HG03064 (cell line): ENCODE data around the gene METTL9.
"Not testable (repeated sequence)": the region's sequence is repeated elsewhere in the genome, so short reads cannot be mapped to it uniquely, and the experiment has no call there.

Experiments
- ATAC-seq: cut with Tn5 transposase; IDR thresholded peaks from one replicate; pipeline ENCODE4 v1.9.1; 2021; ENCODE audit warnings: low read depth; ENCODE audit not compliant: unreplicated experiment

METTL9 gene

DNA sequence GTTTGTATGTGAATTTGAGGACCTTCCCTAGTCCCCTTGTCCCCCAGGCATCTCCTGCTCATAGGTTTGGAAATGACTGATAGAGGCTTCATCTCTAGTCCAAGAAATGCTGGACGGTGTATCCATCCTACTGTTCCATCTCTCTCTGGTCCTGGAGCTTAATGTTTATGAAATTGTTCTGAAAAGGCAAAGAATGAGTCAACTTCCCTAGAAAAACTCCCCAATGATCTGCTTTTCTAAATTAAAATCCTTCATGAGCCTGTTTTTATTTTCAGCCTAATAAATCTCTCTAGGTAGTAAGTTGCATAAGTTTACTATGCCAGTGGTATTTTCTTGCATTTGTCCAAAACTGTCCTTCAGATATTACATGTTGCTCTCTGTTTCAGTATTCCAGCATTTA is 55.1 kb downstream of the METTL9 start:
- no peak for ATAC-seq

DNA sequence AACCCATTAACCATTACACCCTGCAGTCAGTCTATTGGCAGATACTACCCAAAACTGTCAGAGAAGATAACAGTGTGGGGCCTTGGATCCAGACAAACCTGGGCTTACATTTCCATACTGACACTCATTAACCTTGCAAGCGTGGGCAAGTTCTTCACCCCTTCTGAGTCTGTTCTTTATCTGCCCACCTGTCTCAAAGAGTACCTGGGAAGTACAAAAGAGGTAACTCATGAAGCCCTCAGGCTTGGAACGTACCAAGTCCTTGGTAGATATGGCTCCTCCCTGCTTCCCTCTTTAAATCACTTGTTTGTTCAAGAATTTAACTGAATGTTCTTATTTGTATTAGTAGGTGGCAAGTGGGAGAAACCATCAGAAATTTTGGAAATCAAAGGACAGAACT is 55.5 kb downstream of the METTL9 start:
- ATAC-seq: no peak

DNA sequence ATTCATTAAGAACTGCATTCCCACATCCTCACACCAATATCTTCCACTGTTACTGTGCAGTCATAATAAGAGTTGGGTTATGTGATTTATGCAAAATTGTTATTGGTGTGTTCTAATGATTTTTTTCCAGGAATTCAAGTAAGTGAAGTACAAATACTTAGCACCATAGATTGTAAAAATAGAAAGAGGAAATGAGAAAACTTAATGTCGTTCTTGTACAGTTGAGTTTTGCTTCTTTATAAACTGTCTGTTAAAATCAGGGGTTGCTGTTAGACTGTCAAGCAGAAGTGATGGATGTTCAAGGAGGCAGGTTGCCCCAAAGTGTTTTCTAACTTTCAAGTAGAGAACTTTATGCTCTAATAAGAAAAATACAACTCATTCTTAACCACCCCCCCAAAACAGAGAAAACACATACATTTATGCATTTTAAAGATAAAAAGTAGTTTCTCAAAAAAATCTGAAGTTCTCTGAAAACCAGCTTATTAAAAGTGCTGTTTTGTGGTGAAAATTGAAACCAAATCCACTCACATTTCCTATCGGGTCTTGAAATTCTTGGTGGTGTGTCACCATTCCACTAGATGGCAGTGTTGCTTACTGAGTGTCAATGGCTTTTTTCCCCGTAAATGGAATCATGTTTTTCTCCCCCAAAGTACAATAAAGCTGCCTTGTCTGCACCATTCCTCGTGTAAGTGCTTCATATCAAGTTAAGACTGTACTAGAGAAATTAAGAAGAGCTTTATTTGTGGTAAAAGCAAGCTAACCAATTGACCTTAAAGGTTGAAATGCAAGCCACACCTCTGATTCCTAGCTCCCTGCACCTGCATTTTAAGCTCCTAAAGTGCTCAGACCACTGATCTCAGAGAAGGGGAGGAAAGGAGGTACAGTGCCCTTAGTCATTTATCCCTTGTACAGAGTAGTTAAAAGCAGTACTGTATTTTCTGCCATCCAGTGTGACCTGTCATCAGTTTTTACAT is 57.7 kb downstream of the METTL9 start:
- no peak for ATAC-seq

DNA sequence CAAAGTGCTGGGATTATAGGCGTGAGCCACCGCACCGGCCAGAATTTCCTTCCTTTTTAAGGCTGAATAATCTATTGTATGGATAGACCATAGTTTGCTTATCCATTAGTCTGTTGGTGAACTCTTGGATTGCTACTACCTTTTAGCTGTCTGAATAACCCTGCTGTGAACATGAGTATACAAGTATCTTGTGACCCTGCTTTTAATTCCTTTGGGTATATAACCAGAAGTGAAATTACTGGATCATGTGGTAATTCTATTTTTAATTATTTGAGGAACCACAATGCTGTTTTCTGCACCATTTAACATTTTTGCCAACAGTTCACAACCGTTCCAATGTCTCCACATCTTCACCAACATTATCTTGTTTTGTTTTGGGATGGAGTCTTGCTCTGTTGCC is 59.7 kb downstream of the METTL9 start:
- ATAC-seq: no peak

DNA sequence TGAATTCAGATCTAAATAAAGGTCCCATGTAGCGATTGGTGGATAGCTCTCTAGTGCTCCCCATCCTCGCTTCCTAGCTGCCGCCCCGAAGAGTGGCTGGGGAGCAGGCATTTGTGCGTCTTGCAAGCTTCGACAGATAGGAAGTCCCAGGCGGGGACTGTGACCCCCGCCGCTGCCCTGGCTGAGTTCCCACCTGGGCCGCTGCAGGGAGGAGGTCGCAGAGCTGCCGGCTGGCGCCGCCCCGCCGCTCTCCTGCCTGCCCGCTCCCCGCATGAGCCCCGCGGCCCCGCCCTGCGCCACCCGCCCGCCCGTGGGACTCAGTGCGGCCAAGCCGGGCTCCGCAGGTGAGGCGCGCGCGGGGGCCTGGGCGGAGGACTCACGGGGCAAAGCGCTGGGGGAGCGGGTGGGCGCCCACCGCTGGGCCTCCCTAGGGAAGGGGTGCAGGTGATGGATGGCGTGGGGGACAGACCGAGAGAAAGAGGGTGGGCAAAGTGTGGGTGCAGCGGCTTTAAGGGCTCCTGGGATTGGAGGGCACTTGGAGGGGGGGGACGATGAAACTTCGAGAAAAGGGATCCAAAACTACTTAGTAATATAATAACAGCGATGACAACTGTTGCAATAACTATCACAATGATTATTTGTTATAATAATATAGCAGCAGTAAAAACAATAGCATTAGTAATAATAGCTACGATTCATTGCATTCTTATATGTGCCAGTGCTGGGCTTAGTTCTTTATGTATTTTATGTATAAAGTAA is 64.7 kb downstream of the METTL9 start, which contains the start of gene OTOA:
OTOA (plus strand) TSS at position 80 of the 759 bp plus-strand sequence. CDS start 14,547 bp downstream, outside the sequence.
- no peak for ATAC-seq

DNA sequence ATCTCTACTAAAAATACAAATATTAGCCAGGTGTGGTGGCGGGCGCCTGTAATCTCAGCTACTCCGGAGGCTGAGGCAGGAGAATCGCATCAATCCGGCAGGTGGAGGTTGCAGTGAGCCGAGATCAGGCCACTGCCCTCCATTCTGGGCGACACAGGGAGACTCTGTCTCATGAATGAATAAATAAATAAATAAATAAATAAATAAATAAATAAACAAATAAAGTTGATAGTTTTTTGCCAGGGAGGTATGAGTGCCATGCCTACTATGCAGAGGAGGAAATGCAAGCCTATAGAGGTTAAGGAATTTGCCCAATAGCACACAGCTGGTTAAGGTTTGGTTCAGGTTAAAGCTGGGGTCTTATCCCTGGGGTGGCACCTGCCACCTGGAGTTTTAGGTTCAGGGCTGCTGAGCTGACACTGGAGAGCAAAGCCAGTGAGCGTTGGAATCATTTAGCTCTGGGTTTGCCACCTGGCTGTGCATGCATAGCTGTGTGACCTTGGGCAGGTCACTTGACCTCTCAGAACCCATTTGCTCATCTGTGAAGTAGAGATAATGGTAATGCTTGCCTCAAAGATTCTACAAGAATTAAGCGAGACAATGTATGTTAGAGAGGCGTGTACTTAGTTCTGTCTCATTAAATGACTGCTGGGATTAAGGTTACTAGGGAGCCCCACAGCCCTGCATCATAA is 65.6 kb downstream of the METTL9 start:
- no peak for ATAC-seq

DNA sequence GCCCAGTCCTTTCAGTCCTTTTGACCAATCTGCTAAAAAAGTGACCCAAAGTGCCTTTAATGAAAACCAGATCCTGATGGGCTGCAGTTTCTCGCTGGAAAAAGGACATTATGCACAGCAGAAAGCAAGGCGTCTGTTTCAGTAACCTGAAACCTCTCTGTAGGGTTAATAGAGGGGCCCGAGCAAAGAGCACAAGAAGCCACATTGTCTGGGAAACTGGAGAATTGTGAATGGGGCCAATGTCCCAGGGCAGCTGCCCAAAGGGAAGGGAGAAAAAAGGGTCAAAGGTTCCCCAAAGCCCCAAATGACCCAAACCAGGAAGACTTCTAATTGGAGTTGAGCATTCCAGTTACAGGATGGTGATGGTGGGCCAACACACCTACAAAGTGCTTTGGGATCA is 67.4 kb downstream of the METTL9 start:
- ATAC-seq: no peak

DNA sequence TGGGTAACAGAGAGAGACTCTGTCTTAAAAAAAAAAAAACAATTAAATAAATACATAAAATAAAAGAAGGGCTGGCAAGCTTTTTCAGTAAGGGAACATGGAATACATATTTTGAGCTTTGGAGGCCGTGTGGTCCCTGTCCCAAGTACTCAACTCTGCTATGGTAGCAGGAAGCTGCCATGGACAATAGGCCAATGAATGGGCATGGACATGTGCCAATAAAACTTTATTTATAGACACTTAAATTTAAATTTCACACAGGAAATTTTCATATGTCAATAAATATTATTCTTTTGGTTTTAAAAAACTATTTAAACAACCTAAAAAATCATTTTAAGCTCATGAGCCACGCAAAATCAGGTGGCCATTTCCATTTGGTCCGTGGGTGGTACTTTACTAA is 68.2 kb downstream of the METTL9 start:
- ATAC-seq: no peak

DNA sequence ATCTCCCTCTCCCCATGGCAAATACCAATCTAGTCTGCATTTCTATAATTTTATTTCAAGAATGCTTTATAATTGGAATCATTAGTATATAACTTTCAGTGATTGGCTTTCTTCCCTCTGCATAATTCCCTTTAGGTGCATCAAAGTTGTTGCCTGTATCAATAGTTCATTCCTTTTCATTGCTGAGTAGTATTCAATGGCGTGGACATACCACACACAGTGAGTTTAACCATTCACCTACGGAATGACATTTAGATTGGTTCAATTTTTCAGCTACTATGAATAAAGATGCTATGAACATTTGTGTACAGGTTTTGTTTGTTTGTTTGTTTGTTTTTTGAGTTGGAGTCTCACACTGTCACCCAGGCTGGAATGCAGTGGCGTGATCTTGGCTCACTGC is 74.1 kb downstream of the METTL9 start:
- no peak for ATAC-seq

DNA sequence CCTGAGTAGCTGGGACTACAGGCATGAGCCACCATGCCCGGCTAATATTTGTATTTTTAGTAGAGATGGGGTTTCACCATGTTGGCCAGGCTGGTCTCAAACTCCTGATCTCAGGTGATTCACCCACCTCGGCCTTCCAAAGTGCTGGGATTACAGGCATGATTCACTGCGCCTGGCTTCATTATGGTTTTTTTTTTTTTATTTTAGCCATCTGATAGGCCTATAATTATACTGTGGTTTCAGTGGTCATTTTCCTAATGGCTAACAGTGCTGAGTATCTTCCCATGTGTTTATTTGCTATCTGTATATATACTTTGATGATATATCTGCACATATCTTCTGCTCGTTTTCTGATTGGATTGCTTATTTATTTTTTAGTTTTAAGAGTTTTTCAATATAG is 75.1 kb downstream of the METTL9 start:
- not testable (repeated sequence) for ATAC-seq

DNA sequence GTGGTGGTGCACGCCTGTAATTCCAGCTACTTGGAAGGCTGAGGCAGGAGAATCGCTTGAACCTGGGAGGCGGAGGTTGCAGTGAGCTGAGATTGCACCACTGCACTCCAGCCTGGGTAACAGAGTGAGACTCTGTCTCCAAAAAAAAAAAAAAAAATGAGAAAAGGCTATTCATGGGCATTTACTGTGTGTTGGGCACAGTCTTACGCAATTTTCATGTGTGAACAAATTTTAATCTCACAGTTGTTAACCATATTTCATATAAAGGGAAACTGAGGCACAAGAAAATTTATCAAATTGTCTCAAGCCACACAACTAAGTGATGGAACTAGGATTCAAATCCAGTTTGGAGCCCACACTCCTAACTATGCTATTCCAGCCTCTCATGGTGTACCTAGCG is 81.3 kb downstream of the METTL9 start:
- not testable (repeated sequence) for ATAC-seq

DNA sequence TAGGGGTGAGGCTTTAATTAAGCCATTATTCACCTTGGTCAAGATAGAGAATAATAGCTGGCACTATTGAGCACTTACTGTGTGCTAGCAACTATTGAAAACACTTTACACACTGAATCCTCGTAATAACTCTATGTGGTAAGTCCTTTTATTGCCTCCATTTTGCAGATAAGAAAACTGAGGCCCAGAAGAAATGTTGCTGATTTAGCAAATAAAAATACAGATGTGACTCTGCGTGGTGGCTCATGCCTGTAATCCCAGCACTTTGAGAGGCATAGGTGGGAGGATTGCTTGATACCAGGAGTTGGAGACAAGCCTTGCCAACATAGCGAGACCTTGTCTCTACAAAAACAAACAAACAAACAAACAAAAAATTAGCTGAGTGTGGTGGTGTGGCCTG is 83.8 kb downstream of the METTL9 start:
- no peak for ATAC-seq

DNA sequence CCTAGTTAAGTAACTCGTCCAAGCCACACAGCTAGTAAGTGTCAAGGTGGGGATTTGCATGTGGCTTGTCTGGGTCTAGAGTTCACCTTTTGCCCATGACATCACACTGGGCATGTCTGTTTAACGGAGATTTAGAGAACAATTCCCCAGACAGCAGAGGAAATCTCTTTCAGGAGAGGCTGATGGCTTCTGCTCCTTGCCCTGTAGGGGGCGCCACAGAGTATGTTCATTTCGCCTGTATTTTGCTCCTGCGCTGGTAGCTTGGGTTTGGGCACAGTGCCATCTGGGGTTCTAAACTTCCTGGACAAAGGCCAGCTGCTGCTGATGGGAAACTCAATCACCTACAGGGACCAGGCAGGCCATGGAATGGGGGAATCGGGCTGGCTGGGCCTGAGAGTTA is 84.8 kb downstream of the METTL9 start:
- ATAC-seq: no peak

DNA sequence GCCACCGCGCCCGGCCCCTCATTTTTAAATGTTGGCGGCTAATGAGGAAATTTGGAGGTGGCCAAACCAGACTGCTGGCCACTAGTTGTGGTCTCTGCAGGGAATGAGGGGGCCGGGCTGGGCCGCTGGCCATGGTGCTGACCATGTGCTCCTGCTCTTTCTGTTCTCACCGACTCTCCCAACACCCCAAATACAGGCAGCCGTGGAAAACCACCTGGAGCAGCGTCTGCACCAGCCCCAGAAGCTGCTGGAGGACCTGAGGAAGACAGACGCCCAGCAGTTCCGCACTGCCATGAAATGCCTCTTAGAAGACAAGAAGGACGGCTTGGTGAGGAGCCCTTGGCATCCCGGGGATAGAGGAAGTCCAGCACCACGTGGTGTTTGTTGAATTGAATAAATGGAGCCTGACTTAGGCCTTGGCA is 85.7 kb downstream of the METTL9 start:
- no peak for ATAC-seq

DNA sequence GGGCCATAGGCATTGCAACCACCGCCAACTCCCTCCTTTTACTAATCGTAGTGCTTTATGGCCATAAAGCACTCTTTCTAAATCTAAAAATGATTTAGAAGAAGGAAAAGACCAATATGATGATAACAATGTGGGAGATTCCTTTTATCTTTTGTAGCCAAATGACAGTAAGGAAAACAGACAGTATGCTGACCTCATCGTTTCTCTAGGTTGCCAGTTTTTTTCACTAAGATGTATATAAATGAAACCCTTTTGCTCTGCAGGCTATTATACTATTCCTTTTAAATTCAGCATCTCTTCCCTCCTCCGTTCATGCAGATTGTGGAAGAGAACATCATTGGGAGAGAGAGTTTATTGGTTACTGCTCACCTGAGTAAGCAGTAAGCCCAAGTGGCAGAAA is 89.7 kb downstream of the METTL9 start:
- ATAC-seq: no peak

DNA sequence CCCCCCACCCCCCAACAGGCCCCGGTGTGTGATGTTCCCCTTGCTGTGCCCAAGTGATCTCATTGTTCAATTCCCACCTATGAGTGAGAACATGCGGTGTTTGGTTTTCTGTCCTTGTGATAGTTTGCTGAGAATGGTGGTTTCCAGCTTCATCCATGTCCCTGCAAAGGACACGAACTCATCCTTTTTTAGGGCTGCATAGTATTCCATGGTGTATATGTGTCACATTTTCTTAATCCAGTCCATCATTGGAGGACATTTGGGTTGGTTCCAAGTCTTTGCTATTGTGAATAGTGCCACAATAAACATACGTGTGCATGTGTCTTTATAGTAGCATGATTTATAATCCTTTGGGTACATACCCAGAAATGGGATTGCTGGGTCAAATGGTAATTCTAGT is 91.6 kb downstream of the METTL9 start:
- ATAC-seq: not testable (repeated sequence)

DNA sequence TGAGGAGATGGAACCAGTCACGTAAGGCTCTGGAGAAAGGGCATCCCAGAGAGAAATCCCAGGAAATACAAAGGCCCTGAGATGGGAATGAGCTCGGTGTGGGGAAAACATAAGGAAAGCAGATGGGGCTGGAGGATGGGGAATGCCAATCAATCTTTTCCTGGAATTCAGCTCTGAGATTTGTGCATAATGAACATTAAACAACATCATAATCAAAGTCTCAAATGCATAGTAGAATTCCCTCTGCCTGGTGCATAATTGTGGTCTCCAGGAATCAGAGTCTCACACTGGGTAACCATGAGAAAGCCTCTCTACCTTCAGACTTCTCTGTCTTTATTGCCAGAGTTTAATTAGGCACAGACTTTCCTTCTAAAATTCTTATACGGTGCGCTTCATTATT is 95.2 kb downstream of the METTL9 start:
- ATAC-seq: no peak

DNA sequence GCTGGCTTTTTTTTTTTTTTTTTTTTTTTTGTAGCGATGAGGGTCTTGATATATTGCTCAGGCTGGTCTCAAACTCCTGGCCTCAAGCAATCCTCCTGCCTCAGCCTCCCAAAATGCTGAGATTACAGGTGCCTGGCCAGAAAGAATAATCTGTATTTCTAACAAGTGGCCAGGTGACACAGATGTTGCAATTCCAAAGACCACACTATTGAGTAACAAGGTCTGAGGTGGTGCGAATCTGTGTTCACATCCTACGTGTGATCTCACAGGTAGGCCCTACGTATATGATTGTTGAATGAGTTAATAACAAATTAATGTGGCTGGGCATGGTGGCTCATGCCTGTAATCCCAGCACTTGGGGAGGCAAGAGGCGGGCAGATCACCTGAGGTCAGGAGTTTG is 97.7 kb downstream of the METTL9 start:
- no peak for ATAC-seq

DNA sequence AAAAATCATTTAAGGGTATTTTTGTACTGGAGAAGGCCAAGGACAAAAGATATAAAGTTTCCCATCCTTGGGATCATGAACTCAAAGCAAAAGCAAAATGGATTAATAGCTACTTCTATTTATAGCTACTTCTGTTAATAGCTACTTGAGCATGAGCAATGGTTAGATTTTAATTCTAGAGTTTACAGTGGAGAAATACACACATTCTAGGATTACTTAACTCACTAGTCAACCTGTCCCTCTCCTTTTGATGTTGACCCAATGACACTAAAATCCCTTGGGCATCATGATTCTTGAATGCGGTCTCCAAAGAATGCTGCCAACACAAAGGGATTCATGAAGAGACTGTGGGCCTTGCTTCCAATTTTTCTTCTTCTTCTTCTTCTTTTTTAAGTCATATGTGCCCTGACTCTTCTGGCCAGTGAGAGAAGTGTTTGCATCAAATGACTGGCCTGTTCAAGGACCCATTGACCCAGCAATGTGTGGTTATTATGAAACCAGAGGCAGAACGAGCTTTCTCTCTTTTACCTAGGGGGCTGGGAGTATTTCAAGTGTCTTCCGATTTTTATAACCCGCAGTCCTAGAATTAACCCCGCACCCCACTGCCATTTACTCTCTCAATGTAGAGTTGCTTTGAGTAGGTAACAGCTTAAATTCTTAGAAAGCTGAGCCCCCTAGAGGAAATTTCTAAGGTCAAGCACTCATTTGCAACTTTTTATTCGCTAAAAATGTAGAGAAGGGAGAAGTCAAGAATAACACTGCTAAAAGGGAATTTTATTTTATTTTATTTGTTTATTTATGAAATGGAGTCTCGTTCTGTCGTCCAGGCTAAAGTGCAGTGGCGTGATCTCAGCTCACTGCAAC is 99.0 kb downstream of the METTL9 start:
- ATAC-seq: no peak

DNA sequence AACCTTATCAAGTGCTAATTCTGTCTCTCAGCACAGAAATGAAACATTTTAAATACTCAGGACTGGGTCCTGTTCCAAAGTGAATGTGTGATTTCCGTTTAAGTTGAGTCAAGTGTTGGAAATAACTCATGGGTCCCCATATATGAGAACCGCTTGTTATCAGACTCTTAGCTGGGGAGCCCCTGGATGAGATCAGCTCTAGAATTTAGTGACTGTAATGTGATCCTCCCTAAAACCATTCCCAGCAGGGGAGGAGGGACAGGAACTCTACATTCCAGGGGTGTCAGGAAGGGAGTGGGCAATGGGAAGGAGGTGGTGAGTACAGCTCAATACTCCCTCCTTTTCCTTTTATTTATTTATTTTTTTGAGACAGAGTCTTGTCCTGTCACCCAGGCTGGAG is 101.9 kb downstream of the METTL9 start:
- ATAC-seq: no peak
